Measurements from ENCODE around the gene CD207. TPM values are rescaled to one million over a fixed set of nuclear protein-coding genes. Genes with fewer than 3 reads are reported as not detected.
"Not testable (repeated sequence)": the region's sequence is repeated elsewhere in the genome, so short reads cannot be mapped to it uniquely, and the experiment has no call there.

The CD207 gene
- not detected for polyA plus RNA-seq (2013, experiment 1 of 2)
- not detected for polyA plus RNA-seq (2013, experiment 2 of 2)

- H3K9ac ChIP-seq (ENCODE audit: low read length) = no peak within 1 kb of the TSS
- no peak within 1 kb of the TSS for H3K4ac ChIP-seq (ENCODE audit: low read depth, low read length)
- DNase-seq = no peak
- no peaks in the 10 kb centered on the region for H3K27me3 ChIP-seq (ENCODE audit: insufficient read depth, low read length, poor library complexity)
- no peak within 1 kb of the TSS for H2BK120ac ChIP-seq (ENCODE audit: low read depth, low read length)
- no peak within 1 kb of the TSS for H3K27ac ChIP-seq (ENCODE audit: low read depth, low read length)
- H3K4me3 ChIP-seq (ENCODE audit: low read length) = no peak within 1 kb of the TSS
- no peak within 1 kb of the TSS for H2BK15ac ChIP-seq (replicated peaks; ENCODE audit: low read depth)
- no peaks in the 10 kb centered on the region for H3K79me2 ChIP-seq (ENCODE audit: control insufficient read depth, insufficient read depth, low read length)
- H2BK5ac ChIP-seq (ENCODE audit: low read length) = no peak within 1 kb of the TSS
- no CpG with 5 or more reads among the region's 4 CpGs for WGBS (ENCODE audit: extremely low coverage, insufficient coverage, low lambda C conversion rate)
- H2AK5ac ChIP-seq (ENCODE audit: low read length) = no peak within 1 kb of the TSS
- H3K4me2 ChIP-seq (ENCODE audit: low read length) = no peak within 1 kb of the TSS
- H3K56ac ChIP-seq (ENCODE audit: low read length) = no peak within 1 kb of the TSS
- H3K23ac ChIP-seq (ENCODE audit: low read length) = no peak within 1 kb of the TSS
- H4K8ac ChIP-seq (ENCODE audit: low read depth, low read length) = no peak within 1 kb of the TSS
- H3K18ac ChIP-seq (ENCODE audit: low read length) = no peak within 1 kb of the TSS
- H3K79me1 ChIP-seq (ENCODE audit: low read length) = no peaks in the 10 kb centered on the region
- H3K4me1 ChIP-seq (ENCODE audit: control insufficient read depth, low read depth, low read length) = no peaks in the 10 kb centered on the region
- H3K36me3 ChIP-seq (ENCODE audit: control insufficient read depth, insufficient read depth, low read length) = no peaks in the 10 kb centered on the region
- no peak within 1 kb of the TSS for H4K5ac ChIP-seq (ENCODE audit: low read length)
Observed at GRCh38 chr2:70835643-70836042, at the start of gene CD207. Gene CD207, minus strand, starts transcription at chr2:70835816. Its CDS starts 40 bp downstream, at chr2:70835776.

- H2BK15ac ChIP-seq (replicated peaks; ENCODE audit: low read depth); H3K4me3 ChIP-seq (ENCODE audit: low read length); DNase-seq; H3K4me1 ChIP-seq (ENCODE audit: control insufficient read depth, low read depth, low read length); H3K79me1 ChIP-seq (ENCODE audit: low read length); H3K18ac ChIP-seq (ENCODE audit: low read length); H3K36me3 ChIP-seq (ENCODE audit: control insufficient read depth, insufficient read depth, low read length); H3K79me2 ChIP-seq (ENCODE audit: control insufficient read depth, insufficient read depth, low read length); H3K4ac ChIP-seq (ENCODE audit: low read depth, low read length); H3K56ac ChIP-seq (ENCODE audit: low read length); H3K27me3 ChIP-seq (ENCODE audit: insufficient read depth, low read length, poor library complexity); H2AK5ac ChIP-seq (ENCODE audit: low read length); H3K23ac ChIP-seq (ENCODE audit: low read length); H3K9ac ChIP-seq (ENCODE audit: low read length); H3K27ac ChIP-seq (ENCODE audit: low read depth, low read length); H4K5ac ChIP-seq (ENCODE audit: low read length); H2BK120ac ChIP-seq (ENCODE audit: low read depth, low read length); H2BK5ac ChIP-seq (ENCODE audit: low read length); H4K8ac ChIP-seq (ENCODE audit: low read depth, low read length); H3K4me2 ChIP-seq (ENCODE audit: low read length): not testable (repeated sequence)
- no CpG with 5 or more reads among the region's 3 CpGs for WGBS (ENCODE audit: extremely low coverage, insufficient coverage, low lambda C conversion rate)
Observed at GRCh38 chr2:70878543-70878942, 42.9 kb upstream of the CD207 start.

- not testable (repeated sequence) for H3K9ac ChIP-seq (ENCODE audit: low read length); H3K4me2 ChIP-seq (ENCODE audit: low read length); DNase-seq; H4K5ac ChIP-seq (ENCODE audit: low read length); H2BK15ac ChIP-seq (replicated peaks; ENCODE audit: low read depth); H2BK5ac ChIP-seq (ENCODE audit: low read length); H3K36me3 ChIP-seq (ENCODE audit: control insufficient read depth, insufficient read depth, low read length); H2BK120ac ChIP-seq (ENCODE audit: low read depth, low read length); H3K27ac ChIP-seq (ENCODE audit: low read depth, low read length); H3K18ac ChIP-seq (ENCODE audit: low read length); H3K79me1 ChIP-seq (ENCODE audit: low read length); H3K79me2 ChIP-seq (ENCODE audit: control insufficient read depth, insufficient read depth, low read length); H3K23ac ChIP-seq (ENCODE audit: low read length); H3K27me3 ChIP-seq (ENCODE audit: insufficient read depth, low read length, poor library complexity); H2AK5ac ChIP-seq (ENCODE audit: low read length); H3K4me1 ChIP-seq (ENCODE audit: control insufficient read depth, low read depth, low read length); H3K56ac ChIP-seq (ENCODE audit: low read length); H3K4me3 ChIP-seq (ENCODE audit: low read length); H4K8ac ChIP-seq (ENCODE audit: low read depth, low read length); H3K4ac ChIP-seq (ENCODE audit: low read depth, low read length)
- WGBS (ENCODE audit: extremely low coverage, insufficient coverage, low lambda C conversion rate) = no CpG with 5 or more reads among the region's 9 CpGs
Observed at GRCh38 chr2:70876138-70876537, 40.5 kb upstream of the CD207 start.

GRCh38 chr2:70873541-70873940 is 37.9 kb upstream of the CD207 start:
- no peaks in the 10 kb centered on the region for H3K79me1 ChIP-seq (ENCODE audit: low read length)
- no peak overlapping the region for H2BK5ac ChIP-seq (ENCODE audit: low read length)
- no peak overlapping the region for H2AK5ac ChIP-seq (ENCODE audit: low read length)
- no peak overlapping the region for H3K4ac ChIP-seq (ENCODE audit: low read depth, low read length)
- no peak overlapping the region for H2BK120ac ChIP-seq (ENCODE audit: low read depth, low read length)
- no peak overlapping the region for H3K27ac ChIP-seq (ENCODE audit: low read depth, low read length)
- H3K23ac ChIP-seq (ENCODE audit: low read length) = no peak overlapping the region
- H3K27me3 ChIP-seq (ENCODE audit: insufficient read depth, low read length, poor library complexity) = no peaks in the 10 kb centered on the region
- WGBS (ENCODE audit: extremely low coverage, insufficient coverage, low lambda C conversion rate) = no CpG with 5 or more reads among the region's 4 CpGs
- H3K56ac ChIP-seq (ENCODE audit: low read length) = no peak overlapping the region
- DNase-seq = no peak
- no peaks in the 10 kb centered on the region for H3K4me1 ChIP-seq (ENCODE audit: control insufficient read depth, low read depth, low read length)
- H3K79me2 ChIP-seq (ENCODE audit: control insufficient read depth, insufficient read depth, low read length) = no peaks in the 10 kb centered on the region
- H4K8ac ChIP-seq (ENCODE audit: low read depth, low read length) = no peak overlapping the region
- no peak overlapping the region for H3K4me3 ChIP-seq (ENCODE audit: low read length)
- H3K18ac ChIP-seq (ENCODE audit: low read length) = no peak overlapping the region
- H3K9ac ChIP-seq (ENCODE audit: low read length) = no peak overlapping the region
- no peak overlapping the region for H2BK15ac ChIP-seq (replicated peaks; ENCODE audit: low read depth)
- H4K5ac ChIP-seq (ENCODE audit: low read length) = no peak overlapping the region
- H3K36me3 ChIP-seq (ENCODE audit: control insufficient read depth, insufficient read depth, low read length) = no peaks in the 10 kb centered on the region
- no peak overlapping the region for H3K4me2 ChIP-seq (ENCODE audit: low read length)

GRCh38 chr2:70871398-70872211 is 36.0 kb upstream of the CD207 start:
- peak; percentile 82 for DNase-seq
- no peaks in the 10 kb centered on the region for H3K27me3 ChIP-seq (ENCODE audit: insufficient read depth, low read length, poor library complexity)
- no peak overlapping the region for H3K23ac ChIP-seq (ENCODE audit: low read length)
- H2BK15ac ChIP-seq (replicated peaks; ENCODE audit: low read depth) = no peak overlapping the region
- H2BK5ac ChIP-seq (ENCODE audit: low read length) = no peak overlapping the region
- no peak overlapping the region for H2BK120ac ChIP-seq (ENCODE audit: low read depth, low read length)
- H3K18ac ChIP-seq (ENCODE audit: low read length) = no peak overlapping the region
- no peak overlapping the region for H3K4me3 ChIP-seq (ENCODE audit: low read length)
- H3K27ac ChIP-seq (ENCODE audit: low read depth, low read length) = no peak overlapping the region
- H3K4me1 ChIP-seq (ENCODE audit: control insufficient read depth, low read depth, low read length) = no peaks in the 10 kb centered on the region
- H3K79me2 ChIP-seq (ENCODE audit: control insufficient read depth, insufficient read depth, low read length) = no peaks in the 10 kb centered on the region
- no peaks in the 10 kb centered on the region for H3K36me3 ChIP-seq (ENCODE audit: control insufficient read depth, insufficient read depth, low read length)
- no peak overlapping the region for H4K8ac ChIP-seq (ENCODE audit: low read depth, low read length)
- H3K56ac ChIP-seq (ENCODE audit: low read length) = peak overlapping the region; percentile 5
- no peak overlapping the region for H3K4ac ChIP-seq (ENCODE audit: low read depth, low read length)
- H2AK5ac ChIP-seq (ENCODE audit: low read length) = no peak overlapping the region
- no CpG with 5 or more reads among the region's 36 CpGs for WGBS (ENCODE audit: extremely low coverage, insufficient coverage, low lambda C conversion rate)
- H4K5ac ChIP-seq (ENCODE audit: low read length) = no peak overlapping the region
- H3K4me2 ChIP-seq (ENCODE audit: low read length) = no peak overlapping the region
- no peaks in the 10 kb centered on the region for H3K79me1 ChIP-seq (ENCODE audit: low read length)
- no peak overlapping the region for H3K9ac ChIP-seq (ENCODE audit: low read length)

- H3K27me3 ChIP-seq (ENCODE audit: insufficient read depth, low read length, poor library complexity) = no peaks in the 10 kb centered on the region
- no peaks in the 10 kb centered on the region for H3K79me1 ChIP-seq (ENCODE audit: low read length)
- H2AK5ac ChIP-seq (ENCODE audit: low read length) = no peak overlapping the region
- DNase-seq = no peak
- H4K8ac ChIP-seq (ENCODE audit: low read depth, low read length) = no peak overlapping the region
- no peak overlapping the region for H3K4me3 ChIP-seq (ENCODE audit: low read length)
- no peak overlapping the region for H2BK15ac ChIP-seq (replicated peaks; ENCODE audit: low read depth)
- no peak overlapping the region for H2BK120ac ChIP-seq (ENCODE audit: low read depth, low read length)
- H3K27ac ChIP-seq (ENCODE audit: low read depth, low read length) = no peak overlapping the region
- H4K5ac ChIP-seq (ENCODE audit: low read length) = no peak overlapping the region
- no peaks in the 10 kb centered on the region for H3K36me3 ChIP-seq (ENCODE audit: control insufficient read depth, insufficient read depth, low read length)
- no peak overlapping the region for H3K4me2 ChIP-seq (ENCODE audit: low read length)
- no peak overlapping the region for H3K23ac ChIP-seq (ENCODE audit: low read length)
- H3K56ac ChIP-seq (ENCODE audit: low read length) = no peak overlapping the region
- H3K9ac ChIP-seq (ENCODE audit: low read length) = no peak overlapping the region
- H3K18ac ChIP-seq (ENCODE audit: low read length) = no peak overlapping the region
- no peak overlapping the region for H3K4ac ChIP-seq (ENCODE audit: low read depth, low read length)
- H2BK5ac ChIP-seq (ENCODE audit: low read length) = no peak overlapping the region
- no CpG with 5 or more reads among the region's 5 CpGs for WGBS (ENCODE audit: extremely low coverage, insufficient coverage, low lambda C conversion rate)
- no peaks in the 10 kb centered on the region for H3K4me1 ChIP-seq (ENCODE audit: control insufficient read depth, low read depth, low read length)
- H3K79me2 ChIP-seq (ENCODE audit: control insufficient read depth, insufficient read depth, low read length) = no peaks in the 10 kb centered on the region
Observed at GRCh38 chr2:70870790-70871189, 35.2 kb upstream of the CD207 start.
